ENCODE results near the gene HIVEP3. TPM values are rescaled to one million over a fixed set of nuclear protein-coding genes. Genes with fewer than 3 reads are reported as not detected.

The HIVEP3 gene
- total RNA-seq, 2 donors from 2014 or later: 8.0 to 27.6 TPM

DNA sequence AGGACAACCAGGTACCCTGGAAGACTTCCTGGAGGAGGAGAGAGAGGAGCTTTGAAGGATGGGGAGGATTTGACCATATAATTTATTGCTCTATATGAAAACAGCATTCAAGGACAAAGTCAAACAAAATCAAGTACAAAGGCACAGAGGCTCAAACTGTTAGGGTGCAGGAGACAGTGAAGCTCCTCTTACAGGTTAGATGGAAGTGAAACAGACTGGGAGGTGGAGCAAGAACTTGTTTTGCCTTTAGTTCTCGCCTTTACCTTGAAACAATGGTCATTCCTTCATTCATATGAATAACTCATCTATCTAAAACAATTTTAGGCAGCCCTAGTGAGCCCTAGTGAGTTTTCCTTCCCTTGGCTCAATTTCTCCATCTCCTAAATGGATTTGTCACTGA is 199.6 kb downstream of the HIVEP3 start:
- peaks cover 19% of the 10 kb centered on the region for H3K4me1 Mint-ChIP-seq

DNA sequence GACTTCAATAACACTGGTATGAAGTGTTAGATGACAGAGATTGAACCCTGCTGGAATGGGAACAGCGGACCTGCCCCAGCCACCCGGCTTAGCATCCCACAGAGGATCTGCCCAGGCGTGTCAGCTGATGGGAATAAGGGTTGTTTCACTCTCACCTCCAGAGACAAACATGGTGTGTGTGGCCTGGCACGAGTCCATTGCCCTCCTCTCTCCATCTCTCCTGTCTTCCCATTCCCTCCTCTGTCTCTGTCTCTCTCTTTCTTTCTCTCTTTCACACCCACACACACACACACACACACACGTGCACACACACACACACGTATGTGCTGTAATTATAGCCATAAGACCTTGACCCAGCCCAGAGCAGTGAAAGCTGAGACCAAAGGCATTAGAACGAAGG is 200.2 kb downstream of the HIVEP3 start:
- no peak overlapping the region for H3K27ac Mint-ChIP-seq
- no peak overlapping the region for H3K4me3 Mint-ChIP-seq
- H3K27me3 Mint-ChIP-seq: no peaks in the 10 kb centered on the region
- H3K36me3 Mint-ChIP-seq (ENCODE audit: low read depth): no peaks in the 10 kb centered on the region
- no peaks in the 10 kb centered on the region for H3K9me3 Mint-ChIP-seq
- no peak for ATAC-seq (replicated peaks)
- H3K4me1 Mint-ChIP-seq: peaks cover 19% of the 10 kb centered on the region

More for the DNA sequence above, 199.6 kb downstream of the HIVEP3 start:
- H3K4me3 Mint-ChIP-seq: no peak overlapping the region
- H3K27ac Mint-ChIP-seq: no peak overlapping the region
- no peaks in the 10 kb centered on the region for H3K36me3 Mint-ChIP-seq (ENCODE audit: low read depth)
- no peak for ATAC-seq (replicated peaks)
- H3K27me3 Mint-ChIP-seq: no peaks in the 10 kb centered on the region
- no peaks in the 10 kb centered on the region for H3K9me3 Mint-ChIP-seq

DNA sequence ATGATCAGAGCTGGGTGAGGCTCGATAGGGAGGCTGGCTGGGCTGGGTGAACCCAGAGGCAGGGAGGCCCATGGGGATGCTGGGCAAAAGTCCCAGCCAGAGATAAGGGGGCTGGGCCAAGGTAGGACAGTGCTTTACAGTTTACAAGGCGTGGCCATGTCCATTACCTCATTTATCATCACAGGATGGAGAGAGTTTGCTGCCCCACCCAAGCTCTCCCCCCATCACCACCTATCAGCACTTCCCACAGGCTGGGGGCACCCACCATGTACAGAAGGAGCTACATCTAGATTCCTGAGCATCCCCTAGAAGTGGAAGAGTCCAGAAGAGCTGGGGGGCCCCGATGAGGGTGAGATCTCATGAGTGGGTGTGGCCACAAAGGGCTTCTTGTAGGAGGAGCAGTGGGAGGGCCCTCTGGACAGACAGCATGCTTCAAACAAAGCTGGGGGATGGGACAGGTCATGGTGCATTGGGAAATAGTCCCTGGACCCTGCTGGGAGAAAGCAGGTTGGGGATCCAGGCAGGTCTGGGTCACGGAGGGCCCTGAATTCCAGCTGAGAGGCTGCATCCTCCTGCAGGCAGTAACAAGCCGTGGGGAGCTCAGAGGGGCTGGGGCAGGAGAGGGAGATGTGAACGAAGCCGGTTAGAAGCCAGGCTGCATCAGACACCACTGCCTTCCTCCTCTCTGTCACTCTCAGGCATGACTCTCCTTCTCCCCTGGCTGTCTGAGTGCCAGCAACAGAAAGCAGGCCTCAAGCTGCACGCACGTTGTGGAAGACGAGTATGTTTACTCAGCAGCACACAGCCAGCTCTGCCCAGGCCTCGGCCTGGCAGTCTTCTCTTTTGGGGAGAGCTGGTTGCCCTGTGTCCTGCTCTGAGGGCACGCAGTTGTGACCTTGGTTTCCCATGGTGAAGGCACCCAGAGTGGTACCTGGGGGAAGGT is 202.3 kb downstream of the HIVEP3 start:
- Mint-ChIP-seq H3K9me3 (no peaks in the 10 kb centered on the region), H3K36me3 (ENCODE audit: low read depth) (no peaks in the 10 kb centered on the region), H3K4me1 (peaks cover 13% of the 10 kb centered on the region), H3K27ac (no peak overlapping the region), H3K4me3 (no peak overlapping the region), H3K27me3 (no peaks in the 10 kb centered on the region)
- no peak for ATAC-seq (replicated peaks)

DNA sequence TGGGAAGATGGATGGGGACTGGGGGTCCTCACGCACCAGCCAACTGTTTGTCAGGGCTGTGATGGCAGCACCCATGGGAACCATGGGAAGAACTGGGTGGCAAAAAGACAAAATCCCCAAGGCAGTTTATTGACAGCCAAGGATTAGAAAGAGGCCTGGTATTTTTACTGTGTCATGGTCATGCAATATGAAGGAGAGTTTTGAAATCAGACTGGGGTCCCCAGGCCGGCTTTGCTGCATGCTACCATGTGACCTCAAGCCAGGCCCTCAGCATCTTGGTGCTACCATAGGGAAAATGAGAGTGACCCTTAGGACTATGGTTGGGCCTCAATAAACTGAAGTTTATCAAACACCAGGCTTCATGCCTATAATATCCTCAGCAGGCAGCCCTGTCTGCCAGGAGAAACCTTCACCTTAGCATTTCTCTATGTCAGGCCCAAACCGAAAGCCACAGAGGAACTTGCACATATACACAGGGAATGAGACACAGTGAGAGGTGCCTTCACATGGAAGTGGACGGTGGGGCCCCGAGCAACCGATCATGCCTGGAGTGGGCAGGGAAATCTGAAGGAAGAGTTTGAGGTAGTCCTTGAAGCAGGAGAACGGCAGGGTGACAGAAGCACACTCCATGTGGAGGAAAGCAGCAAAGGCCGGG is 203.2 kb downstream of the HIVEP3 start:
- H3K4me1 Mint-ChIP-seq: peaks cover 7% of the 10 kb centered on the region
- H3K27me3 Mint-ChIP-seq: no peaks in the 10 kb centered on the region
- no peak overlapping the region for H3K27ac Mint-ChIP-seq
- no peak overlapping the region for H3K4me3 Mint-ChIP-seq
- no peaks in the 10 kb centered on the region for H3K36me3 Mint-ChIP-seq (ENCODE audit: low read depth)
- no peaks in the 10 kb centered on the region for H3K9me3 Mint-ChIP-seq
- no peak for ATAC-seq (replicated peaks)

DNA sequence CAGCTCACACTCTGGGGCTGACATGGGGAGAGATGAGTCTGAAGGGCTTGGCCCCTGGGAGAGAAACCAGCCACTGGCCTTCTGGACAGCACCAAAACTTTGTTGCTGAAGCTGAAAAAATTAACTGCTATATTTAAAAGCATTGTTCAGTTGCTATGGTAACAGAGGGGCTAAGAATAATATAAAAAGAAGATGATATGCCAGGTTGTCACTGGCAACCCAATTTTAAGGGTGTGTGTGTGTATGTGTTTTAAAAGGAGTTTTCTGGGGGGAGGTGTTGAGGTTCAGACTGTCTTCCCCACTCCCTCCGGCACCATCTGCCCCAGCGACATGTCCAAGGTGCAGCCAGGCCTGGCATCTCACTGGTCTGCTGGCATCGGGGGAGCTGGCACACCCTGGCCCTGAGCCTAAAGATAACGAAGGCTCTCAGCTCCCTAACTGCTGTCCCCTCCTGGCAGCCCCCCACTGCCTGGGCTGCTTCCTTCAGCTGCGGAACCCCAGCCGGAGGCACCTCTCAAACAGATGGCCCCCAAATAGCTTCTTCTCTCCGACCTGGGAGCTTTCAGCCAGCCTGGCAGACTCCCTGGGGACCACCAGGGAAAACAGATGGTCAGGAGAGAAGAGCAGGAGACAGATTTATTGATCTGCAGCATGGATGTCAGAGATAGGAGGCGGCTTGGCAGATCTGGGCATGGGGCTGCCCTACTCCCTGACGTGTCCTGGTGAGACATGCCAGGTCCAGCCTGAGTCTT is 203.9 kb downstream of the HIVEP3 start:
- H3K4me1 Mint-ChIP-seq: peaks cover 6% of the 10 kb centered on the region
- no peaks in the 10 kb centered on the region for H3K36me3 Mint-ChIP-seq (ENCODE audit: low read depth)
- no peaks in the 10 kb centered on the region for H3K9me3 Mint-ChIP-seq
- ATAC-seq (replicated peaks): no peak
- no peak overlapping the region for H3K4me3 Mint-ChIP-seq
- H3K27me3 Mint-ChIP-seq: no peaks in the 10 kb centered on the region
- peak overlapping the region; percentile 68 for H3K27ac Mint-ChIP-seq

DNA sequence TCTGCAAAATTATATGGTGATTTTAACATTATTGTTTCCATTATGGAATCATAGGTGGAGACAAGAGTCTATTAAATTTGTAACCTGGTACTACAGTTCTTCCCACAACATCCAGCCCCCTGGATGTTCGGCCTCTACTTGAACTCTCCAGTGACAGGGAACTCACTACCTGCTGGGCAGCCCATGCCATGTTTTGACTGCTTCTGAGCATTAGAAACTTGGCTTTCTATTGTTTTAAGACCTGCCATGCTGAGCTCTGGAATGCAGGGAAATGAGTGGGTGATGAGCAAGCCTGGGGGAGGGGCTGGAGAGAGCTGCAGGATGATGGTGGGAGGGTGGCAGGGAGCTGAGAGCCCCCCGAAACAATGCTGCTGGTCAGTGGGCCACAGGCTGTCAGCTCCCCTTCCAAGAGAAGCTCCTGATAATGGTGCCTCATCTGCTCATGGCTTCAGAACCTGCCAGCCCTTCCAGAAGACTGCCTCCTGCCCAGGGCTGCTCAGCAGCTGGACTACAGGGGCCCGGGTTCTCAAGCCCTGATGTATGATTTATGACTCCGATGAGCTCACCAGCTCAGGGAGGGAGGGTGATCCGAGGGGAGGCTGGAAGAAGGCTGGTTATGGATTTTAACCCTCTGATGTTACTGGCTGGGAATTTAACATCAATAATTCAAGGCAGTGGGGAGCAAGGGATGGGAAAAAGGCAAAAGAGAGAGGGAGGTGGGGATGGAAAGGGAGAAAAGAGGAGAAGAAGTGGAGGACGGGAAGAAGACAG is 205.0 kb downstream of the HIVEP3 start:
- Mint-ChIP-seq H3K4me1 (peaks cover 6% of the 10 kb centered on the region), H3K4me3 (no peak overlapping the region), H3K36me3 (ENCODE audit: low read depth) (no peaks in the 10 kb centered on the region), H3K9me3 (no peaks in the 10 kb centered on the region), H3K27me3 (no peaks in the 10 kb centered on the region), H3K27ac (peak overlapping the region; percentile 68)
- no peak for ATAC-seq (replicated peaks)

DNA sequence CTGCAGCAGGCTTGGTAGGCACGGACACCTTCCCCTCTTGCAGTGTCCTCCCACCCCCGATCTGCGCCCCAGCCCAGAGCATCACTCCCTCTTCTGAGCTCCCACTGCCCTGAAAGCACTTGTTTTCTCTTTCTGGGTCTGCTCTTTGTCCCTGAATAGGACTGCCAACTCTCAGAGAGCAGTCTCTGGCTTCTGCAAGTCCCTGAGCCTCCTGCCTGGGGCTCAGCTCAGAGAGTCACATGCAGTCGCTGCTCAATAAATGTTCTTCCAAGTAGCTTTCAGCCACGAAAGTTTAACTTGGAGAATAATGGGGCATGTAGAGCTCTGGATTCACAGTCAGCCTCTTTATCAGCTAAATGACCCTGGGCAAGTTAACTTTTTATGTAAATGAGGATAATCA is 205.6 kb downstream of the HIVEP3 start:
- H3K9me3 Mint-ChIP-seq: no peaks in the 10 kb centered on the region
- H3K36me3 Mint-ChIP-seq (ENCODE audit: low read depth): no peaks in the 10 kb centered on the region
- no peak overlapping the region for H3K27ac Mint-ChIP-seq
- H3K4me3 Mint-ChIP-seq: no peak overlapping the region
- ATAC-seq (replicated peaks): no peak
- peaks cover 6% of the 10 kb centered on the region for H3K4me1 Mint-ChIP-seq
- no peaks in the 10 kb centered on the region for H3K27me3 Mint-ChIP-seq

DNA sequence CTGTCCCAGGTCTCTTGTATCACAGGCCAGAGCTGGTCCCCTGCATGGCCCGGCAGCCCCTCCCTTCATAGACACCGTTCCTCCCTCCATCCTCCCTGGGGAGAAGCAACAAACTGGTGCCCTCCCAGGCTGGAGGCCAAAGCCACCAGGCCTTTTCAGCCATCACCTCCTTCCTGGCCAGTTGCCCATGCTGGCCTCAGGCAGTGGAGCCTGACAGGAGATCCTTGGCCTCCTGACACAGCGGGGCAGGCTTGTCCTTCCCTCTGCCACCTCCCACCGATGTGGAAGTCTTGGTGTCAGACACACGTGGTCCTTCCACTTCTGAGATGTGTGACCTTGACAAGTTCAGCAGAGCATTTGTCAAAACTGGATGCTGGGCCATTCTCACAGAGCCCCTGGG is 206.0 kb downstream of the HIVEP3 start:
- peaks cover 6% of the 10 kb centered on the region for H3K4me1 Mint-ChIP-seq
- no peaks in the 10 kb centered on the region for H3K36me3 Mint-ChIP-seq (ENCODE audit: low read depth)
- no peak overlapping the region for H3K4me3 Mint-ChIP-seq
- no peaks in the 10 kb centered on the region for H3K27me3 Mint-ChIP-seq
- no peak for ATAC-seq (replicated peaks)
- H3K27ac Mint-ChIP-seq: no peak overlapping the region
- no peaks in the 10 kb centered on the region for H3K9me3 Mint-ChIP-seq

DNA sequence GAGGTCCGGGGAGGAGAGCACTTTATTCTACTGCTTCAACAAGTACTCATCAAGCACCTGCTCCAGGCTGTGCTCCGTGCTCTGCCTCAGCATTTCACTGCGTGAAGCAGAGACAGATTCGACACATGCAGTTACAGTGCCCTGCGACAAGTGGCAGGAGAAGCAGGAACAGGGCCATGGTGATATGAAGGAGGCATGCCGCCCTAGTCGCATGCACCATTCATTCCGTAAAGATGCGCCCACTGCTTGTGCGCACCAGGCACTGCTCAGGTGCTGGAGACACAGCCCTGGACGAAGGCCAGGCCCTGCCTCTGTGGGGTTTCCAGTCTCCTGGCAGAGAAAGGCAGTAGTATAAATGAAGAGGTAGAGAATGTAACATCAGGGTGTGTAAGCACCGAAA is 206.6 kb downstream of the HIVEP3 start:
- peaks cover 1% of the 10 kb centered on the region for H3K4me1 Mint-ChIP-seq
- no peak overlapping the region for H3K27ac Mint-ChIP-seq
- H3K9me3 Mint-ChIP-seq: no peaks in the 10 kb centered on the region
- H3K27me3 Mint-ChIP-seq: no peaks in the 10 kb centered on the region
- H3K4me3 Mint-ChIP-seq: no peak overlapping the region
- no peak for ATAC-seq (replicated peaks)
- no peaks in the 10 kb centered on the region for H3K36me3 Mint-ChIP-seq (ENCODE audit: low read depth)

DNA sequence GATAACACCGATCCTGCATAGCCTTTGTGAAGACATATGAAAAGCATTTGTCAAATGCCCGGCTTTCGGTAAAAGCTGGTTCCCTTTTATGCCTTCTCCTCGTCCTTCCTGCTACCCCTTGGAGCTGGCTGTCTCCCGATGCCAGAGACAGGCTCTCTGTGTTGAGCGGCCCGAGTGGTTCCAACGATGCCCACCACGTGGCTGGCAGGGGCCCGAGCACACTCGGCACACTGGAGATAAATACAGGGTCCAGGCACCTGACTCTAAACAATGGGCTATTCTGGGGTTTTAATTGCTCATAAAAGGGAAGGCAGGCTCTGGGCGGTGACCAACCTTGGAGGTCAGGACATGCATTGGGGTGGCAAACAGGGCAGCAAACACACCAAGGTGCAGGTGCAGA is 207.1 kb downstream of the HIVEP3 start:
- H3K27ac Mint-ChIP-seq: no peak overlapping the region
- H3K36me3 Mint-ChIP-seq (ENCODE audit: low read depth): no peaks in the 10 kb centered on the region
- no peaks in the 10 kb centered on the region for H3K27me3 Mint-ChIP-seq
- no peaks in the 10 kb centered on the region for H3K9me3 Mint-ChIP-seq
- no peak for ATAC-seq (replicated peaks)
- no peak overlapping the region for H3K4me3 Mint-ChIP-seq
- no peaks in the 10 kb centered on the region for H3K4me1 Mint-ChIP-seq

DNA sequence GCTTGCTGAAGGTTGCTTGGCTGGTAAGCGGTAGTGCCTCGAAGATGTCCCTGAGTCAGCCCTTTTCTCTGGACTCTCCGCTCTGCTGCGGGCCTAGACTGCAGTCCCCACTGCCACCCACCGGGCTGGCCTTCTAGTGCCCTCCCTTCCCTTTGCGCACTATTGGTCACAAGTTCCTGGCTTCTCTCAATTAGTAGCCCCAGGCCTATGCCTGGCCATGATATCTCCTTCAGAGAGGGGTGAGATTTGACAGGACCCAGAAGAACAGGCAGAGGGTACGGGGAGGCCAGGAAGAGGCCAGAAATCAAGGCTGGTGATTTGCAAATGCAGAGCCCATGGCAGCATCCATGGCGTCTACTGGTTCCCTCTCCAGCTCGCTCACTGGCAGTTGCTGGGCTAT is 207.7 kb downstream of the HIVEP3 start:
- Mint-ChIP-seq H3K36me3 (ENCODE audit: low read depth) (no peaks in the 10 kb centered on the region), H3K27ac (no peak overlapping the region)

DNA sequence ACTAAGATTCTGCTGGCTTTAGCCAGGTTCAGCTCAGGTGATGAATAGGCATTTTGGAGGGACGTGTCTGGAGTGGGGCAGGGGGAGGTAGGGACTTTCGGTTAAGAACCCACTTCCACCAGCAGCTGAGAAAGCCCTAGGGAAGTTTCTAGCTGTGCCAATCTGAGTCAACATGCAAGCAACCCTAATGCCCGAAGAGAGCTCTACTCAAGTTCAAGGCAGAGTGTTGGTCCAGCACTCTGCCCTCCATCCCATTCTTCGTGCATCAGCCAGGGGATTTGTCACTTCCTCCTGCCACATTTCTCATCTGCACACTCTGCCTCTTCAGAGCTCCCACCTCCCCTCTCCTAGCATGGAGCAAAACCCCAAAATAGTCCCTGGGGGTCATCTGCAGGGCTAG is 208.8 kb downstream of the HIVEP3 start:
- Mint-ChIP-seq H3K4me1 (peaks cover 3% of the 10 kb centered on the region), H3K36me3 (ENCODE audit: low read depth) (no peaks in the 10 kb centered on the region), H3K9me3 (no peaks in the 10 kb centered on the region), H3K27ac (no peak overlapping the region), H3K27me3 (no peaks in the 10 kb centered on the region), H3K4me3 (no peak overlapping the region)
- ATAC-seq (replicated peaks): no peak

More for the DNA sequence above, 207.7 kb downstream of the HIVEP3 start:
- no peaks in the 10 kb centered on the region for H3K4me1 Mint-ChIP-seq
- no peak for ATAC-seq (replicated peaks)
- no peaks in the 10 kb centered on the region for H3K27me3 Mint-ChIP-seq
- H3K4me3 Mint-ChIP-seq: no peak overlapping the region
- no peaks in the 10 kb centered on the region for H3K9me3 Mint-ChIP-seq

DNA sequence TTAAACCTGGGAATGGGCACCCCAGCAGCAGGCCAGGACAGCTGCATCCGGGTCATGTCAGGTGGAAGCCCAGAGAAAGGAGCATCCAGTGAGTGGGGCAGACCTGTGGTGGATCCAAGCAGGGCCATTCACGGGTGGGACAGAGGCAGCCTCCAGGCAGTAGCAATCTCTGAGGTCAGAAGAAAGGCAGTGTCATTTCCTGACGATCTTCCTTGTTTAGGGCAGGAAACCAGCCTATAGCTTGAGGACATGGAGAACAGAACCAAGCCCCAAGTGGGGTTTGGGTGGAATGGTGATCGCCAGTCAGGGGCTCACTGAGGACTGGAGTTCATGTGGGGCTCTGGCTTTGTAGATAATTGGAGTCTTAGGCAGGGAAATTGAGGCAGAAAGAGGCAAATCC is 209.4 kb downstream of the HIVEP3 start:
- ATAC-seq (replicated peaks): no peak
- Mint-ChIP-seq H3K27ac (no peak overlapping the region), H3K4me3 (no peak overlapping the region), H3K27me3 (no peaks in the 10 kb centered on the region), H3K4me1 (peaks cover 3% of the 10 kb centered on the region), H3K36me3 (ENCODE audit: low read depth) (no peaks in the 10 kb centered on the region), H3K9me3 (no peaks in the 10 kb centered on the region)

DNA sequence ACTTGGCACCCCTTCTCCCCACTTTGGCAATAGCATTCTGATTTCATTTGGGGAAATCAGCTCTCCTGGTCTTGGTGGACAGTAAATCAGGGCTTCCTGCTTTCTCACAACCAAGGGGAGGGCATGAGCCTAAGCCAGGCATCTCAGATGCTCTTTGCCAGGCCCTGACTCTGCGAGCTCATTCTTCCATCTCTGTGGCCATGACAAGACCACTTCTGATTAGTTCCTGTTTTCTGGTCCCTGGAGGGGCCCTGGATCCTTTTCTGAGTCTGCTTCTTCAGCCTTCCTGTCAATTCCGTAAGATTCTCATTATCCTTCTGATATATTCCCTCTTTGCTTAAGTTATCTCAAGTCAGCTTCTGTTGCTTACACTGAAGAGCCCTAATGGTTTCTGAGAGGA is 210.4 kb downstream of the HIVEP3 start:
- no peak for ATAC-seq (replicated peaks)
- H3K9me3 Mint-ChIP-seq: no peaks in the 10 kb centered on the region
- H3K36me3 Mint-ChIP-seq (ENCODE audit: low read depth): no peaks in the 10 kb centered on the region
- H3K4me3 Mint-ChIP-seq: no peak overlapping the region
- no peaks in the 10 kb centered on the region for H3K27me3 Mint-ChIP-seq
- peaks cover 3% of the 10 kb centered on the region for H3K4me1 Mint-ChIP-seq
- H3K27ac Mint-ChIP-seq: no peak overlapping the region
